ENCODE results near the gene FAM47C.
"Not testable (repeated sequence)": the region's sequence is repeated elsewhere in the genome, so short reads cannot be mapped to it uniquely, and the experiment has no call there.

DNA sequence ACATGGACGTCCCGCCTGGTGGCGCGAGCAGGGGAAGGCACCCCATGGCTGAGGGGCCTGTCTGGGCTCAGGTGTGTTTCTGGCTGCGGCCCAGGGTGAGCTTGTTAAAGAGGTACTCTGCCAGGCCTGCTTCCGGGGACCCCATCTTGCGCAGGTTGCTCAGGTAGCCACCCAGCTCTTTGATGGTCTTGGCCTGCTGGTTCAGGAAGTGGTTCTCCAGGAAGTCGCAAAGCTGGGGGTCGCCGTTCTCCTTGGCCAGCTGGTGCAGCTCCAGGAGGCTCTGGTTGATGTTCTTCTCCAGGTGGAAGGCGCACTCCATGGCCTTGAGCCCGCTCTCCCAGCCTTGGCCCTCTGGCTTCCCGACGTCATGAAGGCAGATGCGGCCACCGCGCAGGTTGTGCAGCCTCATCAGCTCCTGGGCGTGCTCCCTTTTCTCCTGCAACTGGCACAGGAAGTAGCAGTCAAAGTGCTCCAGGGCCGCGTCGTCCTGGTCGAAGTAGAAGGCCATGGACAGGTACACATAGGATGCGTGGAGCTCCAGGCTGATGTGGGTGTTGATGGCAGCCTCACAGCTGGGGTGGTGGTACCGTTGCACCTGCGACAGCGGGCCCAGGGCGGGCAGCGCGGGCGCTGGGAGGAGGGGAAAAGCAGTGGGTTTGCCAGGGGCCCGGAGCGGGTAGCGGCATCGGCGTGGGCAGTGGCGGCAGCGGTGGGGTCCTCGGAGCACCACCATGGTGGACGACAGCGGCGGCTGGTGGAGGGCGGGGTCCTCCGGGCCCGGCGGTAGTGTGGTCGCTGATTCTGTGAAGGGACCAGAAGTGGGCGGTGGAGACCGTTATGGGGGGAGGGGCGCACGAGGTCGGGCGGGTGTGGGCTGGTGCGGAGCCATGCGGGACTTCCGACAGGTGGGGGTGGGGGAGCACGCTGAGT lies 35.1 kb downstream of the FAM47C start:
- not testable (repeated sequence) for TF ChIP-seq CTCF (IDR thresholded peaks at IDR 0.05; ENCODE audit: low read depth, low read length, poor library complexity, severe bottlenecking); EZH2phosphoT487 (IDR thresholded peaks at IDR 0.05; ENCODE audit: borderline replicate concordance, low read length)

All from DOHH2 (cell line).